Sigmoid colon (tissue), 7 donors: Measurements from ENCODE around the gene COMMD1. TPM values are rescaled to one million over a fixed set of nuclear protein-coding genes. Genes with fewer than 3 reads are reported as not detected.

Experiments used
- DNase-seq: peaks from one replicate; pipeline ENCODE4 v3.0.0-alpha.2; 2019
- H3K27ac ChIP-seq, 4 donors: fragments of 200-600 bp; sonication (generic); one replicate each; pipeline ENCODE4 v1.5.1; 2016 to 2019; ENCODE audit warnings: mild to moderate bottlenecking in 1 of 4
- H3K27me3 ChIP-seq, 3 donors: fragments of 200-600 bp; sonication (generic); one replicate each; pipeline ENCODE4 v1.5.1; 2019; ENCODE audit warnings: mild to moderate bottlenecking in 1 of 3
- H3K36me3 ChIP-seq, 4 donors: fragments of 200-600 bp; sonication (generic); one replicate each; pipeline ENCODE4 v1.5.1; 2016 to 2019
- H3K4me1 ChIP-seq, 4 donors: fragments of 200-600 bp; sonication (generic); one replicate each; pipeline ENCODE4 v1.5.1; 2017 to 2019
- H3K4me3 ChIP-seq, 4 donors: fragments of 200-600 bp; sonication (generic); one replicate each; pipeline ENCODE4 v1.5.1; 2017 to 2019; ENCODE audit warnings: mild to moderate bottlenecking in 2 of 4, moderate library complexity in 1 of 4
- H3K9me3 ChIP-seq, 4 donors: fragments of 200-600 bp in 3 of 4; sonication (generic) in 3 of 4; one replicate each; pipeline versions ENCODE4 v1.5.1 to v1.6.1; 2013 to 2019
- EP300 ChIP-seq, 4 donors: sonication (generic); formaldehyde crosslinking; IDR thresholded peaks; one replicate each; pipeline ENCODE4 v1.6.1; 2017; ENCODE audit warnings: antibody characterized with exemption in 4 of 4
- POLR2A ChIP-seq, 2 donors: fragments of 450-650 bp; IDR thresholded peaks; one replicate each; pipeline ENCODE4 v1.6.1; 2016; ENCODE audit warnings: antibody characterized with exemption in 2 of 2, mild to moderate bottlenecking in 2 of 2, moderate library complexity in 2 of 2
- POLR2AphosphoS5 ChIP-seq, 4 donors: sonication (generic); formaldehyde crosslinking; IDR thresholded peaks; one replicate each; pipeline ENCODE4 v1.6.1; 2017; ENCODE audit warnings: antibody characterized with exemption in 4 of 4
- WGBS, 2 donors: extraction: QIAGEN DNeasy Blood & Tissue Kit; methylation state at CpG; one replicate each; pipeline ENCODE4 v1.1.7; 2013; 5-methylcytosine and 5-hydroxymethylcytosine counted together
- intact Hi-C: fragments of 100-400 bp; cut with DNase I; formaldehyde crosslinking; loops from one replicate; pipeline ENCODE4 v1.15.1; 2023
- polyA plus RNA-seq, 3 donors: library from polyadenylated mRNA; stranded (reverse); fragments of 200-250 nt; gene quantifications; one replicate each; pipeline ENCODE4 v1.2.3, GENCODE V29; 2013
- small RNA-seq, 3 donors: library from RNA; depleted of rRNA; stranded (forward); fragments of <200 nt; gene quantifications; one replicate each; pipeline ENCODE3, GENCODE V24; 2016
- total RNA-seq, 4 donors: library from RNA; depleted of rRNA; stranded (reverse); fragments of >200 nt; gene quantifications; one replicate each; pipeline ENCODE4 v1.1.0, GENCODE V29; 2016
- TF ChIP-seq, protein P1 (sequence below), 4 experiments: fragments of 450-650 bp in 3 of 4; fragments of 200-600 bp in 1 of 4; IDR thresholded peaks; one replicate each; pipeline ENCODE4 v1.5.1; 2016 to 2019; ENCODE audit warnings: antibody characterized with exemption in 4 of 4, mild to moderate bottlenecking in 3 of 4, moderate library complexity in 2 of 4
- donor health status: healthy with polysubstance abuse.
- donor health status: Bipolar disorder and iron deficiency.
- donor health status: healthy.

The COMMD1 gene
- total and polyA plus RNA-seq, 7 donors, result 27.2 to 59.2 (median 50.6) TPM

DNA sequence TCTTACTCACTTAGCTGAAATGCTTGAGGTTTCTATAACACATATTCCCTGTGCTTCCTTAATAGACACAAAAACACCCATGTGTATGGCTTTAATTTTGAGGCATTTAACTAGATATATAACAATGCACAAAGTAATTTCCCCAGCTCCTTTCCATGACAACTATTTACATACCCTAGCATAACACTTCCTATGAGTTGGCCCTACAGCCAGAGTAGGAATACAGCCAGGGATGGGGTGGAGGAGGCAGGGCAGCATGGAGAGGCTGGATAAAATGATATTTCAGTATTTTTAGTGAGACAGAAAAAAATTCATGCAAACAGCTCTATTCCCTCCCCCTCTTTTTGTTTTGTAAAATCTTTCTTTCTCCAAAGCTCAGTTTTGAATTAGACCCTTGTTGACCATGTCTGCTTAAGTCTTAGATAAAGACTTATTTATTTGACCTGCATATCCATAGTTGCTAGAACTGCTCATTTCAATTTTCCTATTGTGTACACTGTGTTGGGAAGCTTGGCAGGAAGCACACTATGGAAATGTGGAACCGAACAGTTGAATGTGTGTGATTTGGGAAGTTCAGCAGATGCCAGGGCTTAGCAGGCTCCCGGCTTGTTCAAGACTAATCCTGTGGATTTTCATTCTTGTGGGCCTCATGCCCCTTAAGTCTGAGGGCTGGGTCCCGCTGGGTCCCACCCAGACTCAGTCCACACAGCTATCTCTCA lies 279.2 kb downstream of the COMMD1 start:
- no peak for DNase-seq
- Histone ChIP-seq H3K27ac (no peak overlapping the region), H3K27me3 (no peaks in the 10 kb centered on the region), H3K4me3 (no peak overlapping the region), H3K4me1 (no peaks in the 10 kb centered on the region), H3K36me3 (no peaks in the 10 kb centered on the region), H3K9me3 (no peaks in the 10 kb centered on the region)
- no peak for TF ChIP-seq EP300 (IDR thresholded peaks at IDR 0.05)
- TF ChIP-seq, protein P1, sequence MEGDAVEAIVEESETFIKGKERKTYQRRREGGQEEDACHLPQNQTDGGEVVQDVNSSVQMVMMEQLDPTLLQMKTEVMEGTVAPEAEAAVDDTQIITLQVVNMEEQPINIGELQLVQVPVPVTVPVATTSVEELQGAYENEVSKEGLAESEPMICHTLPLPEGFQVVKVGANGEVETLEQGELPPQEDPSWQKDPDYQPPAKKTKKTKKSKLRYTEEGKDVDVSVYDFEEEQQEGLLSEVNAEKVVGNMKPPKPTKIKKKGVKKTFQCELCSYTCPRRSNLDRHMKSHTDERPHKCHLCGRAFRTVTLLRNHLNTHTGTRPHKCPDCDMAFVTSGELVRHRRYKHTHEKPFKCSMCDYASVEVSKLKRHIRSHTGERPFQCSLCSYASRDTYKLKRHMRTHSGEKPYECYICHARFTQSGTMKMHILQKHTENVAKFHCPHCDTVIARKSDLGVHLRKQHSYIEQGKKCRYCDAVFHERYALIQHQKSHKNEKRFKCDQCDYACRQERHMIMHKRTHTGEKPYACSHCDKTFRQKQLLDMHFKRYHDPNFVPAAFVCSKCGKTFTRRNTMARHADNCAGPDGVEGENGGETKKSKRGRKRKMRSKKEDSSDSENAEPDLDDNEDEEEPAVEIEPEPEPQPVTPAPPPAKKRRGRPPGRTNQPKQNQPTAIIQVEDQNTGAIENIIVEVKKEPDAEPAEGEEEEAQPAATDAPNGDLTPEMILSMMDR (IDR thresholded peaks at IDR 0.05), result no peak
- no peak for TF ChIP-seq POLR2AphosphoS5 (IDR thresholded peaks at IDR 0.05)
- no peak for TF ChIP-seq POLR2A (IDR thresholded peaks at IDR 0.05)
- intact Hi-C loops, result no loop called here
- WGBS, 2 donors, result 81 to 90% methylated on average over 3 of the region's 3 CpGs

Small RNAs within 50 kb of the gene (small RNA-seq; reads per million reads assigned to genes)
- gene RF00019, result 0 reads per million in 3 donors

Other genes with a start within 250 kb of the COMMD1 start
- 1 to 10 TPM; 1.5 to 4.1 (median 3.4) TPM for gene FAM161A, start 51.6 kb upstream of the COMMD1 start, total RNA-seq
- 1 to 10 TPM in 2 of 3 donors, under 1 TPM in 1; 0.46 to 1.8 (median 1.1) TPM for gene FAM161A, start 51.6 kb upstream of the COMMD1 start, polyA plus RNA-seq
- 100 to 1,000 TPM in 1 of 4 donors, 10 to 100 TPM in 3; 75.8 to 111 (median 97.9) TPM for gene CCT4, start 17.0 kb upstream of the COMMD1 start, total RNA-seq
- 10 to 100 TPM; 51.3 to 94.7 (median 57.1) TPM for gene CCT4, start 17.0 kb upstream of the COMMD1 start, polyA plus RNA-seq